ENCODE data around the gene NDUFA5. TPM values are rescaled to one million over a fixed set of nuclear protein-coding genes. Genes with fewer than 3 reads are reported as not detected.
A peak's percentile ranks its signal among the peaks of the same experiment; 100 is the strongest.
"Not testable (repeated sequence)": the region's sequence is repeated elsewhere in the genome, so short reads cannot be mapped to it uniquely, and the experiment has no call there.

Gene NDUFA5
- total RNA-seq, 1 donor from 2014 or later: 56.5 TPM

GRCh38 chr7:123528265-123528664, 29.4 kb downstream of the NDUFA5 start:
- Mint-ChIP-seq H3K9me3 (ENCODE audit: unreplicated experiment) (no peaks in the 10 kb centered on the region), H3K36me3 (ENCODE audit: unreplicated experiment) (no peaks in the 10 kb centered on the region), H3K4me3 (ENCODE audit: unreplicated experiment) (peak overlapping the region; percentile 71), H3K4me1 (ENCODE audit: unreplicated experiment) (peaks cover 12% of the 10 kb centered on the region), H3K27me3 (ENCODE audit: unreplicated experiment) (peaks cover 24% of the 10 kb centered on the region), H3K27ac (ENCODE audit: unreplicated experiment) (no peak overlapping the region)
- no peak for DNase-seq (ENCODE audit: extremely low spot score, unreplicated experiment)
- TF ChIP-seq, protein P1, sequence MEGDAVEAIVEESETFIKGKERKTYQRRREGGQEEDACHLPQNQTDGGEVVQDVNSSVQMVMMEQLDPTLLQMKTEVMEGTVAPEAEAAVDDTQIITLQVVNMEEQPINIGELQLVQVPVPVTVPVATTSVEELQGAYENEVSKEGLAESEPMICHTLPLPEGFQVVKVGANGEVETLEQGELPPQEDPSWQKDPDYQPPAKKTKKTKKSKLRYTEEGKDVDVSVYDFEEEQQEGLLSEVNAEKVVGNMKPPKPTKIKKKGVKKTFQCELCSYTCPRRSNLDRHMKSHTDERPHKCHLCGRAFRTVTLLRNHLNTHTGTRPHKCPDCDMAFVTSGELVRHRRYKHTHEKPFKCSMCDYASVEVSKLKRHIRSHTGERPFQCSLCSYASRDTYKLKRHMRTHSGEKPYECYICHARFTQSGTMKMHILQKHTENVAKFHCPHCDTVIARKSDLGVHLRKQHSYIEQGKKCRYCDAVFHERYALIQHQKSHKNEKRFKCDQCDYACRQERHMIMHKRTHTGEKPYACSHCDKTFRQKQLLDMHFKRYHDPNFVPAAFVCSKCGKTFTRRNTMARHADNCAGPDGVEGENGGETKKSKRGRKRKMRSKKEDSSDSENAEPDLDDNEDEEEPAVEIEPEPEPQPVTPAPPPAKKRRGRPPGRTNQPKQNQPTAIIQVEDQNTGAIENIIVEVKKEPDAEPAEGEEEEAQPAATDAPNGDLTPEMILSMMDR (IDR thresholded peaks at IDR 0.05): no peak

- Mint-ChIP-seq H3K4me3 (ENCODE audit: unreplicated experiment) (peak overlapping the region; percentile 71), H3K27me3 (ENCODE audit: unreplicated experiment) (peaks cover 21% of the 10 kb centered on the region)
- not testable (repeated sequence) for H3K9me3 Mint-ChIP-seq (ENCODE audit: unreplicated experiment); H3K36me3 Mint-ChIP-seq (ENCODE audit: unreplicated experiment); H3K4me1 Mint-ChIP-seq (ENCODE audit: unreplicated experiment); DNase-seq (ENCODE audit: extremely low spot score, unreplicated experiment); H3K27ac Mint-ChIP-seq (ENCODE audit: unreplicated experiment)
Observed at GRCh38 chr7:123527712-123528225, 29.8 kb downstream of the NDUFA5 start.

DNA sequence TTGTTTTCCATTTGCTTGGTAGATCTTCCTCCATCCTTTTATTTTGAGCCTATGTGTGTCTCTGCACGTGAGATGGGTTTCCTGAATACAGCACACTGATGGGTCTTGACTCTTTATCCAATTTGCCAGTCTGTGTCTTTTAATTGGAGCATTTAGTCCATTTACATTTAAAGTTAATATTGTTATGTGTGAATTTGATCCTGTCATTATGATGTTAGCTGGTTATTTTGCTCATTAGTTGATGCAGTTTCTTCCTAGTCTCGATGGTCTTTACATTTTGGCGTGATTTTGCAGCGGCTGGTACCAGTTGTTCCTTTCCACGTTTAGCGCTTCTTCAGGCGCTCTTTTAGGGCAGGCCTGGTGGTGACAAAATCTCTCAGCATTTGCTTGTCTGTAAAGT, 31.1 kb downstream of the NDUFA5 start:
- H3K27me3 Mint-ChIP-seq (ENCODE audit: unreplicated experiment): peaks cover 12% of the 10 kb centered on the region
- H3K4me3 Mint-ChIP-seq (ENCODE audit: unreplicated experiment): not testable (repeated sequence)

DNA sequence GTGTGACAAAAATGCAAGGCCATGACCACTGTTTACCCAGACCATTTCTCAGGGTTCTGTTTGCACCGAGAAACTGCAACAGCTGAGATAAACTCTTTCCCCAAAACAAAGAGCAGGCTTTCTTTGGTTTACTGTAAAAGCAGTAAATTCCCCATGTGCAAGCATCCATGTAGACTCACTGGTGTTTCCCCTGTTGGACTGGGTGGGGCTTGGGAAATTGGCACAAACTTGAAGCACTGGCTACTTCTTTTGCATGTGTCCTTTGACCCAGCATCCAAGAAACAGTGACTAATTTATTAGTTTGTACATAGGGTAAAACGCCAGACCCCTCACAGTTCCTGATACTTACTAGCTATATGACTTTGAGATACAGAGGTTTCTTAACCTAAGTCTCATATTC, 35.6 kb downstream of the NDUFA5 start:
- Mint-ChIP-seq H3K27me3 (ENCODE audit: unreplicated experiment) (peaks cover 3% of the 10 kb centered on the region), H3K36me3 (ENCODE audit: unreplicated experiment) (no peaks in the 10 kb centered on the region), H3K4me1 (ENCODE audit: unreplicated experiment) (no peaks in the 10 kb centered on the region), H3K9me3 (ENCODE audit: unreplicated experiment) (no peaks in the 10 kb centered on the region), H3K27ac (ENCODE audit: unreplicated experiment) (no peak overlapping the region), H3K4me3 (ENCODE audit: unreplicated experiment) (no peak overlapping the region)
- TF ChIP-seq, protein P1 (IDR thresholded peaks at IDR 0.05): no peak
- DNase-seq (ENCODE audit: extremely low spot score, unreplicated experiment): no peak

More for the DNA sequence above, 31.1 kb downstream of the NDUFA5 start:
- not testable (repeated sequence) for H3K36me3 Mint-ChIP-seq (ENCODE audit: unreplicated experiment); H3K9me3 Mint-ChIP-seq (ENCODE audit: unreplicated experiment); H3K4me1 Mint-ChIP-seq (ENCODE audit: unreplicated experiment); DNase-seq (ENCODE audit: extremely low spot score, unreplicated experiment); H3K27ac Mint-ChIP-seq (ENCODE audit: unreplicated experiment)

DNA sequence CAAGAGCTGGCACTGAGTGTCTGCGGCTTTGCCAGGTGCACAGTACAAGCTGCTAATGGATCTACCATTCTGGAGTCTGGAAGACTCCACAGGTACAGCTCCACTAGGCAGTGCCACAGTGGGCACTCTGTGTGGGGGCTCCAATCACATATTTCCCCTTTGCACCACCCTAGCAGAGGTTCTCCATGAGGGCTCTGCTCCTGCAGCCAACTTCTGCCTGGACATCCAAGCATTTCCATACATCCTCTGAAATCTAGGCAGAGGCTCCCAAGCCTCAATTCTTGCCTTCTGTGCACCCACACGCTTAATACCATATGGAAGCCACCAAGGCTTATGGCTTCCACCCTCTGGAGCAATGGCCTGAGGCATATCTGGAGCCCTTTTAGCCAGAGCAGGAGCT, 52.4 kb downstream of the NDUFA5 start:
- no peaks in the 10 kb centered on the region for H3K9me3 Mint-ChIP-seq (ENCODE audit: unreplicated experiment)
- no peaks in the 10 kb centered on the region for H3K4me1 Mint-ChIP-seq (ENCODE audit: unreplicated experiment)
- no peaks in the 10 kb centered on the region for H3K36me3 Mint-ChIP-seq (ENCODE audit: unreplicated experiment)
- H3K27me3 Mint-ChIP-seq (ENCODE audit: unreplicated experiment): peaks cover 13% of the 10 kb centered on the region
- no peak overlapping the region for H3K27ac Mint-ChIP-seq (ENCODE audit: unreplicated experiment)
- no peak for DNase-seq (ENCODE audit: extremely low spot score, unreplicated experiment)
- TF ChIP-seq, protein P1 (IDR thresholded peaks at IDR 0.05): no peak
- H3K4me3 Mint-ChIP-seq (ENCODE audit: unreplicated experiment): no peak overlapping the region

- H3K27me3 Mint-ChIP-seq (ENCODE audit: unreplicated experiment): peaks cover 28% of the 10 kb centered on the region
- DNase-seq (ENCODE audit: extremely low spot score, unreplicated experiment): no peak
- no peaks in the 10 kb centered on the region for H3K36me3 Mint-ChIP-seq (ENCODE audit: unreplicated experiment)
- no peak overlapping the region for H3K27ac Mint-ChIP-seq (ENCODE audit: unreplicated experiment)
- H3K4me1 Mint-ChIP-seq (ENCODE audit: unreplicated experiment): no peaks in the 10 kb centered on the region
- no peaks in the 10 kb centered on the region for H3K9me3 Mint-ChIP-seq (ENCODE audit: unreplicated experiment)
- TF ChIP-seq, protein P1 (IDR thresholded peaks at IDR 0.05): no peak
- no peak overlapping the region for H3K4me3 Mint-ChIP-seq (ENCODE audit: unreplicated experiment)
Observed at GRCh38 chr7:123502201-123502600, 55.4 kb downstream of the NDUFA5 start.

Measured in osteocyte (in vitro differentiated cells).